Cardiac fibroblast (primary cell): ENCODE results near the gene MVB12B.
A peak's percentile ranks its signal among the peaks of the same experiment; 100 is the strongest.

Experiments
- DNase-seq, 2 donors: peaks; one replicate each; pipeline versions ENCODE4 v3.0.0 to v3.0.0-alpha.2; 2010; ENCODE audit warnings: low read depth in 2 of 2
- H3K4me3 ChIP-seq, 2 donors: replicated peaks in 1 of 2; 1 replicate in 1 of 2; 2 replicates in 1 of 2; pipeline ENCODE4 v1.5.1; 2011; ENCODE audit warnings: low read depth in 2 of 2, low read length in 2 of 2, mild to moderate bottlenecking in 2 of 2, moderate library complexity in 1 of 2
- TF ChIP-seq, protein P1 (sequence below): IDR thresholded peaks from one replicate; pipeline ENCODE4 v1.5.1; 2011; ENCODE audit warnings: low read depth, mild to moderate bottlenecking, low read length, inconsistent platforms

MVB12B gene

DNA sequence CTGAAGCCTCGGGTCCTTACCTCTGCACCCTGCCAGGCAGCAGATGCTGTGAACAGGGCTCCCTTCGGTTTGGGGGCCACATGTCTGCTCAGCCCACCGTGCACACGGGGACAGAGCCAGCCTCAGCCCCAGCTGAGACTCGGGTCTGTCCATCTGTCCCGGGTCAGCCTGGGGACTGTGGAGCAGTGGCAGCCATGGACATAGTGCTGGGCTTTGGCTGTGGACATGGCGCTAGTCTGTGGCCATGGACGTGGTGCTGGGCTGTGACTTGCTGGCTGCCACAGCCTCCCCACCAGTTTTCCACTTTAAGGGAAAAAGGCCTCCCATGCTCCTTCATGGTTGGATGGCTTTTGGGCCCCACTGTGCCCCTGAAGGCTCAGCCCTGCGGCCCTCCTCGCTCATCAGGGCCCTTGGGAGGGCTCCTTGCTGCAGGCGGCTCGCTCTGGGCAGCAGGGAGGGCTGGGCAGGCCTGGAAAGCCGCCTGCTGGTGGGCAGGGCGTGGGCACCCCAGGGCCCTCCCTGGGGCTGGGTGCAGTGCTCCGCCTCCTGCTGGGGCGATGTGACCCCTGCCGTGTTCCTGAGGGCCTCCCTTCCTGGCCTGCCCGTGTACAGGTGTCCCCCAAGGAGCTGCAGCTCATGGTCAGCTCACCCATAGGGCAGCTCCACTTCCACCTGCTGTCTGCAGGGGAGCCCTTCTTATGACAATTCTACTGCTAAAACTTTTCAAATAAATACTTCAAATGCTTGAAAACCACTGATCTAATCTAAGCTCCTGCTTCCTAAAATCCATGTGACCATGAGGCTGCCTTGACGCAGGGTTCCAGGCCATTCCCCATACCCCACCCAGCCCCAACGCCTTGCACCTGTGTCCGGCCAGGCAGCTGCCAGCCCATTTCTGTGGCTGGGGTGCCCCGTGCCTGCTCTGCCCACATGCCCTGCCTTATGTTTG is 175.0 kb downstream of the MVB12B start:
- no peak for DNase-seq
- TF ChIP-seq, protein P1, sequence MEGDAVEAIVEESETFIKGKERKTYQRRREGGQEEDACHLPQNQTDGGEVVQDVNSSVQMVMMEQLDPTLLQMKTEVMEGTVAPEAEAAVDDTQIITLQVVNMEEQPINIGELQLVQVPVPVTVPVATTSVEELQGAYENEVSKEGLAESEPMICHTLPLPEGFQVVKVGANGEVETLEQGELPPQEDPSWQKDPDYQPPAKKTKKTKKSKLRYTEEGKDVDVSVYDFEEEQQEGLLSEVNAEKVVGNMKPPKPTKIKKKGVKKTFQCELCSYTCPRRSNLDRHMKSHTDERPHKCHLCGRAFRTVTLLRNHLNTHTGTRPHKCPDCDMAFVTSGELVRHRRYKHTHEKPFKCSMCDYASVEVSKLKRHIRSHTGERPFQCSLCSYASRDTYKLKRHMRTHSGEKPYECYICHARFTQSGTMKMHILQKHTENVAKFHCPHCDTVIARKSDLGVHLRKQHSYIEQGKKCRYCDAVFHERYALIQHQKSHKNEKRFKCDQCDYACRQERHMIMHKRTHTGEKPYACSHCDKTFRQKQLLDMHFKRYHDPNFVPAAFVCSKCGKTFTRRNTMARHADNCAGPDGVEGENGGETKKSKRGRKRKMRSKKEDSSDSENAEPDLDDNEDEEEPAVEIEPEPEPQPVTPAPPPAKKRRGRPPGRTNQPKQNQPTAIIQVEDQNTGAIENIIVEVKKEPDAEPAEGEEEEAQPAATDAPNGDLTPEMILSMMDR = no peak
- no peak overlapping the region for H3K4me3 ChIP-seq

DNA sequence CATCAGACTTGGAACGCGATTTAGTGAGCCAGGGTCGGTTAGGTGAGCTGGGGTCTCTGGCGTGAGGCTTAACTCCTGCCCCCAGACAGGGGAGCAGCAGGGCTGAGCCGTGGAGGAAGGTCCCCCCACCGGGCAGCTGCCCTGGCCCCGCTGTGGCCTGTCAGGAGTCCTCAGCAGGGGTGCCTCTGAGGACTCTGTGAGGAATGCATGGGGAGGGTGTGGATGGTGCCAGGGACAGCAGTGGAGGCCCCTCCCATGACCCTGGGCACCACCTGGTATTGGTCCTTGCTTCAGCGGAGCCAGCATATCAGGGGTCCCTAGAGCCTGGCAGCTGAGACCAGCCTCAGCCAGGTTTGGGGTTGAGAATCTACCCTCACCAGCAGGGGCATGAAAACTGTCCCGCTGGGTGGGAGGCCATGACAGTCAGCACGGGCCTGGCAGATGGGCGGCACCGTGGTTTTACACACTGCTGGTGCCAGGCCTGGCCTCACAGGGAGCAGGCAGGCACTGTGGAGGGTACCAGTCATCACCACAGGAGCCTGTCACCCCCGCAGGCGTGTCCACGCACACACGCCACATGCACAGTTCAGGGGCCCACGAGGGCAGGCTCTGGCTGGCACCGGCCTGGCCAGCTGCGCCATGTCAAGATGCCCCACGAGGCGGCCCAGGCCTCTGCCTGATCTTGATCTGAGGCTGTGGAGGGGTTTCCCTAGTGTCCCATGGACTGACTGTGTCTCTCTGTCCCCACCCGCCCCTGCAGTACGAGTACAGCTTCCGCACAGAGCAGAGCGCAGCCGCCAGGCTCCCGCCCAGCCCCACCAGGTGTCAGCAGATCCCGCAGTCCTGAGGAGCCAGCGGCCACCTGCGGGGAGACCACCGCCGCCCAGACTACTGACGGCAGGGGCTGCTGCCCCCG is 176.0 kb downstream of the MVB12B start:
- DNase-seq = no peak
- TF ChIP-seq, protein P1 = no peak
- H3K4me3 ChIP-seq = no peak overlapping the region

DNA sequence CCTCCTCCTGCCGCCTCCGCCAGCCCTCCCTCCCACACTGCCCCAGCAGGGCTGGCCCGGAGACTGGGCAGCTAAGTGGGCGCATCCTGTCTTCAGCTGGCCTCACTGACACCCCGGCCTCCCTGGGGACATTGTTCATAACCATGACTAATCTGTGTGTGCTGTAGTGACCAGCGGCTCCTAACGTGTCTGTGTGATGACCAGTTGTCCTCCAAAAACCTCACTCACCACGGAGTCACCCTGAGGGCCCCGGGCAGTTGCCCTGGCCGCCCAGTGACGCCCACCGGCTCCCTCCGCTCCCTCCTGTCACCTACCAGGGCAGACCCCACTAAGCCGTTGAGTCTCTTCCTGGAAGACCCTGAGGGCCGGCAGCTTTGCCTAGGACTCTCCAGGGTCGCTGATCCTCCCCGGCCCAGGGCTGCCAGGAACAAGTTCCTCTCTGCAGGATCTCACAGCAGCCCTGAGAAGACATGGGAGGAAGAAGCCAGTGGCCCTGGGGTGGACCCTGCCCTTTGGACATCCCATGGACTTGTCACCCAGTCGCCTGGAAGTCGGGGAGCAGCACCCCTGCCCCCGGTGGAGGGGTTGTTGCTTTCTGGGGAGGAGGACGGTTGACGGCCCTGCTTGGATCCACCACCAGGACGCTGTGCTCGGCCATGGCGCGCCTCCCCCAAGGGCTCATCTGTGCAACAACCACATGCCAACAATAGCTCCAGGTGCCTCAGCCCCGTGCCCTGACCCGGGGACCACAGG is 176.9 kb downstream of the MVB12B start:
- TF ChIP-seq, protein P1 = no peak
- peak; percentile 14 to 85 for DNase-seq
- H3K4me3 ChIP-seq = no peak overlapping the region

DNA sequence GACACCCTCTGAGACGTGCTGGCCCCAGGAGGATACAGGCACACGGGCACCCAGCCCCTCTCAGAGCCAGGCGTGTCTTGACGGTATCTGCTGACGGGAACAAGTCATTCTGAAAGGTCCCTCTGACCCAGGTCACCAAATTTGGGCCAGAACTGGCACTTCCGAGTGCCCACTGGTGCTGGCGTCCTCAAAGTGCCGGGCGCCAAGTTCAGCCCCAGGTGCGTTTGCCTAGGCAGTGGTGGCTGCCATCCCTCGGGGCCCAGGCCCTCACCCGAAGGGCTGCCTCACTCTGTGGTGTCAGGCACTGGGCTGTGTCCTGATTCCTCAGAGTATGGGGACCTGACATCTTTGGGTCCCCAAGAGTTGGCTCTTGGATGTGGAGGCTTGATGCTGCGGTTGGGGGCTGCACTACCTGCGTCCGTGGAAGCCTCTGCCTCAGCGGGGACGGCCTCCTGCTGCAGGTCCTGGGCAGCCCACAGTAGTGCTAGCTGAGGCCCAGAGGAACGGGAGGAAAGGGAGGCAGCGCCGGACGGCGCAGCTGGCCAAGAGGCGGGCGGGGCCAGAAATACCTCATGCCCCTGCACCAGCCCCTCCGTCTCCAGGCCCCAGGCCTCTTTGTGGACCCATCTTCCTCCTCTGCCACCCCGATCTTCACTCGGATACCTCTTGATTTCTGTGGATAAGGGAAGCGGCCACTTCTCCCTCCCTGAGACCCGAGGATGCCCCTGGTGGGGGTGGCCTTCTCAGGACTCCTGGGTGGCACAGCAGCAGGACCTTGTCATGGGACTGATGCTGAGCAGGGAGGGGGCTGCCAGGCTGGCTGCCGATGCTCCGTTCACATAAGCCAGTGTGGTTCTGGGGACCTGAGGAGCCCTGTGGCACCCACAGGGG is 177.7 kb downstream of the MVB12B start:
- DNase-seq = no peak
- no peak overlapping the region for H3K4me3 ChIP-seq
- TF ChIP-seq, protein P1 = no peak

DNA sequence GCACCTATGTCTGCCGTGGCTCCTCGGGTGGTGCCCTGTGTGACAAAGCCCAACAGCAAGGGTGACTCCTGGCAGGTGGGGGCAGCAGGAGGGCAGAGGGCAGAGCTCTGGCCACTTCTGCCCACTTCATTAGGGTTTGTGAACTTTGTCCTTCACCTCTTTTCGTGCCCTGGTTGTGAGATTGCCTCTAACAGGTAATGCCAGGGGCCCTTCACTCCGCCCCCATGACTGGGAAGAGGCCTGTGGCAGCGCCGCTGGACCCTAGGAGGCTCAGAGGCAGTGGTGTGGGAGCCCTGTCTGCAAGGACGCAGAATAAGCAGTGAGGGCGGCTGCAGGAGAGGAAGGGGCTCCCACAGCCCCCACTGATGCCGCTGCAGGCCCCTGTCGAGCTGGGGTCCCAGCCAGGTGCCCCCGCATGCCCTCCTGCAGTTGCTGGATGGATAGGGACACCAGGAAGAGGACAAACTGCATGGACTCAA is 178.4 kb downstream of the MVB12B start:
- DNase-seq = no peak
- TF ChIP-seq, protein P1 = no peak
- H3K4me3 ChIP-seq = no peak overlapping the region
